H1 (cell line): ENCODE measurements around the gene CACNA2D4. TPM values are rescaled to one million over a fixed set of nuclear protein-coding genes. Genes with fewer than 3 reads are reported as not detected.

ENCODE experiments used
- CTCF ChIA-PET: fragments of 300-600 bp; sonication (Branson Sonifier 250); formaldehyde crosslinking; loops from one replicate; lab custom pipeline; 2021; ENCODE audit not compliant: partially characterized antibody; lab: Charles Lee
- POLR2A ChIA-PET: fragments of 300-600 bp; sonication (Branson Sonifier 250); formaldehyde crosslinking; loops from one replicate; lab custom pipeline; 2021; ENCODE audit warnings: inconsistent platforms; ENCODE audit not compliant: partially characterized antibody; lab: Charles Lee
- DNase-seq, 2 experiments: peaks; one replicate each; pipeline versions ENCODE4 v3.0.0 to v3.0.0-alpha.2; 2010 to 2022; ENCODE audit warnings: low spot score in 2 of 2, low read depth in 1 of 2, mixed read lengths in 1 of 2
- FAIRE-seq: peaks from 2 replicates; lab custom pipeline; 2011; peaks lifted over from hg19 to GRCh38; lab: Jason Lieb, UNC
- H2AFZ ChIP-seq: 2 replicates; pipeline ENCODE4 v1.8.1; 2012; ENCODE audit warnings: low read length, inconsistent platforms
- H2AK5ac ChIP-seq: 2 replicates; pipeline ENCODE4 v1.6.1; 2013; ENCODE audit warnings: low read depth, low read length
- H2BK120ac ChIP-seq: replicated peaks from 2 replicates; pipeline ENCODE3; 2013; ENCODE audit warnings: low read depth, low read length, inconsistent platforms
- H2BK12ac ChIP-seq: 2 replicates; pipeline ENCODE4 v1.6.1; 2013; ENCODE audit warnings: low read depth, low read length
- H2BK15ac ChIP-seq: 2 replicates; pipeline ENCODE4 v1.6.1; 2013; ENCODE audit warnings: low read length
- H2BK20ac ChIP-seq: 2 replicates; pipeline ENCODE4 v1.6.1; 2013; ENCODE audit warnings: low read length
- H2BK5ac ChIP-seq: 2 replicates; pipeline ENCODE4 v1.6.1; 2013; ENCODE audit warnings: low read depth, low read length
- H3K14ac ChIP-seq: 2 replicates; pipeline ENCODE4 v1.6.1; 2013; ENCODE audit warnings: inconsistent platforms; ENCODE audit not compliant: insufficient read length
- H3K18ac ChIP-seq: 2 replicates; pipeline ENCODE4 v1.6.1; 2013; ENCODE audit warnings: low read length; ENCODE audit errors: extremely low read depth
- H3K23ac ChIP-seq: 2 replicates; pipeline ENCODE4 v1.6.1; 2013; ENCODE audit warnings: inconsistent platforms; ENCODE audit not compliant: insufficient read length
- H3K23me2 ChIP-seq: 2 replicates; pipeline ENCODE4 v1.6.1; 2013; ENCODE audit warnings: low read depth, low read length
- H3K27ac ChIP-seq: 2 replicates; pipeline ENCODE4 v1.6.1; 2011; ENCODE audit warnings: low read depth, low read length, inconsistent platforms
- H3K27me3 ChIP-seq, 4 experiments: replicated peaks in 1 of 4; 1 replicate in 1 of 4; 2 replicates in 3 of 4; pipeline versions ENCODE4 v1.6.1 to v1.8.1; 2011 to 2013; ENCODE audit warnings: low read length in 3 of 4, mild to moderate bottlenecking in 3 of 4, inconsistent platforms in 2 of 4, mixed read lengths in 2 of 4, moderate library complexity in 1 of 4; ENCODE audit not compliant: control insufficient read depth in 3 of 4, insufficient read depth in 3 of 4; ENCODE audit errors: extremely low read depth in 1 of 4
- H3K36me3 ChIP-seq, 4 experiments: 2 replicates each; pipeline versions ENCODE4 v1.6.1 to v1.8.1; 2011 to 2013; ENCODE audit warnings: mild to moderate bottlenecking in 4 of 4, low read length in 3 of 4, moderate library complexity in 2 of 4, control low read depth in 1 of 4, inconsistent platforms in 1 of 4; ENCODE audit not compliant: insufficient read depth in 4 of 4, control insufficient read depth in 2 of 4
- H3K4ac ChIP-seq: replicated peaks from 2 replicates; pipeline ENCODE3; 2013; ENCODE audit warnings: low read length, low read depth, mixed read lengths, inconsistent platforms; ENCODE audit not compliant: insufficient read length
- H3K4me1 ChIP-seq, 4 experiments: replicated peaks in 1 of 4; 1 replicate in 1 of 4; 2 replicates in 3 of 4; pipeline versions ENCODE4 v1.6.1 to v1.8.1; 2011 to 2013; ENCODE audit warnings: low read length in 3 of 4, inconsistent platforms in 2 of 4, mixed read lengths in 1 of 4; ENCODE audit not compliant: insufficient read depth in 4 of 4, control insufficient read depth in 3 of 4
- H3K4me2 ChIP-seq, 2 experiments: 2 replicates each; pipeline versions ENCODE4 v1.6.1 to v1.8.1; 2011 to 2013; ENCODE audit warnings: low read depth in 2 of 2, low read length in 2 of 2, control low read depth in 1 of 2, inconsistent platforms in 1 of 2, mild to moderate bottlenecking in 1 of 2; ENCODE audit not compliant: insufficient read depth in 1 of 2
- H3K4me3 ChIP-seq, 4 experiments: fragments of 200-600, 300-600 bp in 1 of 4; sonication (generic), shearing (Covaris generic), sonication (Bioruptor Twin) in 1 of 4; 2 replicates each; pipeline versions ENCODE4 v1.5.1 to v1.8.1; 2011 to 2016; ENCODE audit warnings: low read length in 4 of 4, low read depth in 3 of 4, control low read depth in 2 of 4, inconsistent platforms in 2 of 4, mild to moderate bottlenecking in 2 of 4, mixed read lengths in 1 of 4, moderate library complexity in 1 of 4; ENCODE audit not compliant: insufficient read depth in 2 of 4; ENCODE audit errors: extremely low read depth in 1 of 4
- H3K56ac ChIP-seq: replicated peaks from 2 replicates; pipeline ENCODE3; 2013; ENCODE audit warnings: low read depth, mild to moderate bottlenecking, mixed read lengths, low read length, inconsistent platforms; ENCODE audit not compliant: insufficient read length
- H3K79me1 ChIP-seq: 2 replicates; pipeline ENCODE4 v1.6.1; 2013; ENCODE audit warnings: low read depth, low read length, control low read depth
- H3K79me2 ChIP-seq, 2 experiments: 2 replicates each; pipeline versions ENCODE4 v1.6.1 to v1.8.1; 2012 to 2013; ENCODE audit warnings: low read length in 2 of 2, mild to moderate bottlenecking in 2 of 2, inconsistent platforms in 1 of 2; ENCODE audit not compliant: insufficient read depth in 2 of 2, control insufficient read depth in 1 of 2
- H3K9ac ChIP-seq, 4 experiments: replicated peaks in 1 of 4; 1 replicate in 1 of 4; 2 replicates in 3 of 4; pipeline versions ENCODE4 v1.6.1 to v1.8.1; 2011 to 2013; ENCODE audit warnings: low read depth in 3 of 4, low read length in 3 of 4, control low read depth in 2 of 4, mild to moderate bottlenecking in 2 of 4, moderate library complexity in 2 of 4, inconsistent platforms in 1 of 4; ENCODE audit errors: extremely low read depth in 1 of 4
- H3K9me3 ChIP-seq, 2 experiments: 2 replicates each; pipeline versions ENCODE4 v1.6.1 to v1.8.1; 2012 to 2013; ENCODE audit warnings: mild to moderate bottlenecking in 2 of 2, moderate library complexity in 2 of 2, control low read depth in 1 of 2, inconsistent platforms in 1 of 2, low read depth in 1 of 2, low read length in 1 of 2, mixed read lengths in 1 of 2; ENCODE audit not compliant: insufficient read depth in 2 of 2
- H4K20me1 ChIP-seq, 2 experiments: replicated peaks in 1 of 2; 2 replicates each; pipeline versions ENCODE3 to v1.8.1; 2011 to 2013; ENCODE audit warnings: inconsistent platforms in 2 of 2, low read length in 2 of 2, mild to moderate bottlenecking in 1 of 2; ENCODE audit not compliant: insufficient read depth in 2 of 2, control insufficient read depth in 1 of 2
- H4K5ac ChIP-seq: 2 replicates; pipeline ENCODE4 v1.6.1; 2013; ENCODE audit warnings: low read length, low read depth, mixed read lengths, inconsistent platforms; ENCODE audit not compliant: insufficient read length
- H4K8ac ChIP-seq: 2 replicates; pipeline ENCODE4 v1.8.0; 2013; ENCODE audit warnings: mild to moderate bottlenecking, moderate library complexity, low read length, inconsistent platforms; ENCODE audit not compliant: insufficient read depth; ENCODE audit errors: extremely low read depth
- H4K91ac ChIP-seq: replicated peaks from 2 replicates; pipeline ENCODE3; 2013; ENCODE audit warnings: low read length, mixed read lengths, inconsistent platforms; ENCODE audit not compliant: insufficient read length
- JUN ChIP-seq: IDR thresholded peaks from 2 replicates; pipeline ENCODE4 v1.6.1; 2011; ENCODE audit warnings: low read depth, mild to moderate bottlenecking, improper control_type of control experiment, low read length
- SUZ12 ChIP-seq: fragments of 200-600 bp; sonication (generic); IDR thresholded peaks from 2 replicates; pipeline ENCODE4 v1.6.1; 2012; ENCODE audit warnings: mild to moderate bottlenecking, inconsistent platforms, low read length, moderate library complexity, mixed read lengths
- TEAD4 ChIP-seq: IDR thresholded peaks from 2 replicates; pipeline ENCODE4 v1.6.1; 2012; ENCODE audit warnings: low read depth, low read length, inconsistent platforms, mixed read lengths
- WGBS, 2 experiments: shearing (Covaris generic) in 1 of 2; methylation state at CpG; one replicate each; pipeline versions ENCODE4 v1.1.6 to v1.1.7; 2013 to 2015; ENCODE audit warnings: low lambda C conversion rate in 2 of 2, mixed read lengths in 2 of 2, inconsistent platforms in 1 of 2, low coverage in 1 of 2, missing lambda C conversion rate in 1 of 2; ENCODE audit not compliant: insufficient replicate concordance in 2 of 2, insufficient coverage in 1 of 2, insufficient read length in 1 of 2; ENCODE audit errors: extremely low coverage in 1 of 2, missing lambda C conversion rate in 1 of 2; 5-methylcytosine and 5-hydroxymethylcytosine counted together
- polyA plus RNA-seq, 7 experiments: library from polyadenylated mRNA; depleted of rRNA in 3 of 7; stranded (reverse) in 5 of 7; unstranded in 2 of 7; fragments of >200 nt in 5 of 7; fragments of 200-250 nt in 2 of 7; gene quantifications; 1 replicate in 5 of 7; 2 replicates in 1 of 7; 4 replicates in 1 of 7; pipeline versions ENCODE4 v1.2.1 to v1.2.3, GENCODE V29; 2011 to 2013; ENCODE audit warnings: missing spikeins in 2 of 7, mixed read lengths in 2 of 7
- total RNA-seq: library from RNA; stranded (reverse); fragmentation: NEBNext Ultra II Directional; extraction: Animal tissue kit (Norgen Biotek cat#: 25700); gene quantifications from 2 replicates; pipeline ENCODE4 v1.2.1, GENCODE V29; 2021

The CACNA2D4 gene
- total and polyA plus RNA-seq, 2 of the 8 experiments (the other 6 are each of a cell fraction or from before 2014, with no cell fraction given), result 0.44 to 0.88 TPM

DNA sequence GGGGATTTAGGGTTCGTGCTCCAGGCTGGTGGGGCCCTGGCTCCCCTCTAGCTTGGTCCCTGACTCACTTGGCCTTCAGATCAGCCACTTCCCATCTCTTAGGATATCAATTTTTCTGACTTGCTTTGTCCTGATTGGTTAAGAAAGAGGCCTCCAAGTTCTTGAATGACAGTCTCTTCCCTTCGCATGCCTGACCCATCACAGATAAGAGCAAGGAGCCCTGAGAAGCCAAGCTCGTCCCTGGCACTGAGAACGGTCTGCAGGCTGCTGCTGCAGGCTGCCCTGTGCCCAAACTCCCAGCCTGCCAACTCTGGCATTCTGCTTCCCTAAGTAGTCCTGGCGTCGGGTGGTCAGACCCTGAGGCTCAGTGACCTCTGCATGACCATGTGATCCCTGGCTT is 98.9 kb downstream of the CACNA2D4 start:
- peaks cover 0 to 21% (median 8%) of the 10 kb centered on the region in 4 experiments; a peak in 5 of 7 replicates for H3K4me1 ChIP-seq
- POLR2A ChIA-PET, result interaction anchor here (1.3 to 2.7 kb wide), 3 partner anchors 13 to 99 kb away, joined by 3 to 7 read pairs (median 3); partner anchors contain the start of gene CACNA2D4
- H3K9me3 ChIP-seq, result peaks cover 0 to 3% of the 10 kb centered on the region in 2 experiments; a peak in 2 of 4 replicates
- H4K20me1 ChIP-seq, result peaks cover 0 to 2% of the 10 kb centered on the region in 2 experiments
- no peak overlapping the region for H4K91ac ChIP-seq
- no peak overlapping the region for H2AK5ac ChIP-seq
- DNase-seq, result no peak
- no peak overlapping the region for H2AFZ ChIP-seq
- peaks cover 9 to 34% (median 32%) of the 10 kb centered on the region in 4 experiments for H3K27me3 ChIP-seq
- no peak overlapping the region for H2BK5ac ChIP-seq
- H3K4me2 ChIP-seq, result peak overlapping the region; percentile 54 to 69; a peak in 3 of 4 replicates
- no peak overlapping the region for H2BK20ac ChIP-seq
- no peak overlapping the region for H2BK120ac ChIP-seq
- H2BK15ac ChIP-seq, result 0 out of 2 replicates have a peak overlapping the region, but pooled peaks have one; percentile 40
- H3K14ac ChIP-seq, result no peak overlapping the region
- FAIRE-seq, result no peak
- no peak overlapping the region for H3K23ac ChIP-seq
- no peak overlapping the region for H4K8ac ChIP-seq
- TF ChIP-seq SUZ12 (peak; percentile 15; the same call in 1 of the 2 replicates), JUN (no peak), TEAD4 (no peak)
- WGBS, 2 experiments, result 76% methylated on average over 6 of the region's 6 CpGs; no CpG with 5 or more reads in 1 of the 2 experiments
- no peak overlapping the region for H3K56ac ChIP-seq
- H3K36me3 ChIP-seq, result no peaks in the 10 kb centered on the region
- no peak overlapping the region for H3K9ac ChIP-seq
- peak overlapping the region in 3 of 4 experiments; percentile 27 to 54 (median 27); a peak in 3 of 8 replicates for H3K4me3 ChIP-seq
- H4K5ac ChIP-seq, result no peak overlapping the region
- H3K4ac ChIP-seq, result no peak overlapping the region
- H2BK12ac ChIP-seq, result no peak overlapping the region
- no peaks in the 10 kb centered on the region; the same call in 1 of the 2 replicates for H3K23me2 ChIP-seq
- H3K79me2 ChIP-seq, result no peaks in the 10 kb centered on the region
- CTCF ChIA-PET, result interaction anchor here (0.9 to 1.1 kb wide), 2 partner anchors 15 to 120 kb away, joined by 3 read pairs; no protein-coding TSS in a partner anchor
- no peak overlapping the region for H3K27ac ChIP-seq
- H3K79me1 ChIP-seq, result no peaks in the 10 kb centered on the region
- no peak overlapping the region for H3K18ac ChIP-seq
